Hindlimb muscle (tissue), 1 donor: Measurements from ENCODE around the gene CFAP65. TPM values are rescaled to one million over a fixed set of nuclear protein-coding genes. Genes with fewer than 3 reads are reported as not detected.

Experiments
- DNase-seq: peaks from one replicate; pipeline ENCODE4 v3.0.0-alpha.2; 2013
- polyA plus RNA-seq: library from polyadenylated mRNA; unstranded; fragments of 120-200 nt; gene quantifications from one replicate; pipeline ENCODE4 v1.2.1, GENCODE V29; 2013; ENCODE audit not compliant: insufficient read length

The CFAP65 gene
- polyA plus RNA-seq, 1 donor, result not detected

DNA sequence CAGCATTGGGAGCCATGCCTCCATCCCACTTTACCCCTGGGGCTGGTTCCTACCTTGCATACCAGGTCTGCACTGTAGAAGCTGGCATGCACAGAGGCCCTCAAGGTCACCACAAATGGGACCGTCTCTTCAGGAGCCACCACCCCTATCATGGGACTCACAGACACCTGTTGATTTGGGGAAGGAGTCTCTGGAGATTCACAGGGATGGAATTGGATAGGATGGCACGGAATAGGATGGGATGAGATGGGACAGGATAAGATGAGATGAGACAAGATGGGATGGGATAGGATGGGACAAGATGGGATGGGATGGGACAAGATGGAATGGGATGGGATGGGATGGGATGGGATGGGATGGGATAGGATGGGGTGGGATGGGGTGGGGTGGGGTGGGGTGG, 32.0 kb downstream of the CFAP65 start:
- DNase-seq, result no peak

DNA sequence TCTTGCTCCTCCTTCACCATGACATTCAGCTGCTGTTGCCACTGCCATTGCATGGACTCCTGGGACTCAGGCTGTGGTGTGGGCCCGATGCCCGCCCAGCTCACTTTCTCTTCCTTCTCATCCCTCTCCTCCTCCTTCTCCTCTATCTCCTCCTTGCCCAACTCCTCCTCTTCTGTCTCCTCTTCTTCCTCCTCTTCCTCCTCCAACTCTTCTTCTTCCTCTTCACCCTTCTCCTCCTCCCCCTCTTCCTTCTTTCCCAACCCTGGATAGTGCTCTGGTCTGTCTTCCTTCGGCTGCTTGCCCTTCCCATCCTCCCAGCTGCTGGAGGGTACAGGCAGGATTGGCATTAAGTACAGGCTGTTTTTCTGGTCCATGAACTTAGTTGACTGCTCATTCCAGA, 37.3 kb downstream of the CFAP65 start:
- DNase-seq, result no peak

DNA sequence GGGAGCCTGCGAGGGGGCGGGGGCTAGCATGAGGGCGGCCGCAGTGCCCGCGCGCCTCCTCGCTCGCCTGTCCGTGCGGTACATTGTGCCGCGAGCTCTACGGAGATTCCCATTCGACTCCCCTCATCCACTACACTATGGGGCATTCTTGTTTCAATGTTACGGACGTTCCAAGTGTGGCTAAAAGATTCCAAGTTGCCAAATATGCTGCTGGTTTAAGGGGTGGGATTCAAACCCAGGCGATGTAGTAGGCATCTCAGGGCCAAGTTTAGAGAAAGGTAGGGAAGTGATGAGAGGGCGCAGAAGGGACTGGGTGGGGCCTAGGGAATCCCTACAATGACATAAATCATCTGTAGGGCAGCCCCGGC, 38.1 kb downstream of the CFAP65 start:
- no peak for DNase-seq

DNA sequence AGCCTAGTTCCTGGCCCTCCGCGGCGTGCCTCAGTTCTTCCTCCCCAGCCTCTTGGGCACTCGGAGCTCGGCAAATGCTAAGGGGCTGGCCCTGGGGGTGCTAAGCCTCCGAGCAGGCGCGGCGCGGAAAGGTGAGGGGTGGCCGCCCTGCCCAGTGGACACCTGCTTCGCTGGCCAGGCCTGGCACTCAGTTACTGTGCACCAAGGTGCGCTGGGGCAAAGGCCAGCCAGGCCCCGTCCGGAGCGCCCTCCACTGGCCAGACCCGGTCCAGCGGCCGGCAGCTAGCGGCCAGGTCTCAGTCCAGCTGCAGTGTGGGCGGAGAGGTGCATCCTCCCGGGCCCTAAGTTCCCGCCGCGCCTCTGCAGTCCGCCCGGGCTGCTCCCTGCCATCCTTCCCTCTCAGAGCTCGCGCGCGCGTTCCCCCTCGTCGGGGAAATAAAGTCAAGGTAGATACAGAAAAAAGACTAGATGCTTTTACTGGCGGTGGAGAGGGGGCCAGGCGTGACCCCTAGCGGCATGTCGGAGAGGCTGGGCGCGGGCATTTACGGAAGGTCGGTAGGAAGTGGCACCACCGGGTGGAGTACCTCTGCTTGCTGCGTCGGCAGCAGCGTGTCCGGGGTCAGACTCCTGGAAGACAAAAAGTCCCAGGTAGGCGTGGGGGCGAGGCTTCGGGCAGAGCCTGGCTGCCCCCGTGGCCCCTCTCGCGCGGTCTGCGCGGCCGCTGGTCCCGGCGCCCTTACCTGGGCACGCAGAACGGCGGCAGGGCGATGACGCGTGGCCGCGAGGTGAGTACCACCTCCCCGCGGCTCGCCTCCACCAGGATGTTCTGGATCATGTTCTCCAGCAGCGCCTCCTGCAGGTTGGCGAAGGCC, 38.7 kb downstream of the CFAP65 start:
- no peak for DNase-seq

DNA sequence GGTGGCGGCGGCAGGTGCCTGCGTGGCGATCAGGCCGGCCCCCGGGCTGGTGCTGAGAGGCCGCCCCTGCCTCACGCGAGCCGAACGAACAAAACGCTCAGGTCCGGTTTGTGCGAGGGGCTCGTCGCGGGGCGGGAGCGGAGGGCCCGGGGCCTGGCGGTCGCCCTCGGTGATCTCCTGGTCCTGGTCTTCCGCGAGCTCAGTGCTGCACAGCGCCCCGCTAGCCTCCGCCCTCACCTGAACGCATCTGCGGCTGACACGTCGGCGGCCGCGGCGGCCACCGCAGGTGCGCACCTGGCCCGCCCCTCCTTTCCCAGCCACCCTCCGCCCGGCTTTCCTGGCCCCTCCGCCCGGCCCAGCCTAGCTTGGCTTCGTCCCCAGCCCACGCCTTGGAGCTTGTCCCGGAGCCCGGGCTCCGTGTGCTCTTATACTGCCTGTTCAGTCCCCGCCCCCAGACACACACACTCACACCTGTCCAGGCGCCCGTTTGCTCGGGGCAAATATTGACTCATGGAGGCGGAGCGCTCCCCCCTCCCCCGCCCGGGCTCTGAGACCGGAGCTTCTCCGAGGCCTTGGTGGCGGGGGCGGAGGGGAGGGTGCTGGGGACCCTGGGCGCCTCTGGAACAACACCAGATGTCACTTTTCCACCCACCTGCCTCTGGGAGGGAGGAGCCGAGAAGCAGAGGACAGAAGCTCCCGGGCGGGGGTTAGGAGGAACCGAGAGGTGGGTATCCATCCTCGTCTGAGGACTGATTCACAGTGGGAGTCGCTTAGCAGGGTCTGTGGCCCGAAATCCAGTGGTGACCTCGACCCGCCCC, 39.5 kb downstream of the CFAP65 start:
- DNase-seq, result no peak

DNA sequence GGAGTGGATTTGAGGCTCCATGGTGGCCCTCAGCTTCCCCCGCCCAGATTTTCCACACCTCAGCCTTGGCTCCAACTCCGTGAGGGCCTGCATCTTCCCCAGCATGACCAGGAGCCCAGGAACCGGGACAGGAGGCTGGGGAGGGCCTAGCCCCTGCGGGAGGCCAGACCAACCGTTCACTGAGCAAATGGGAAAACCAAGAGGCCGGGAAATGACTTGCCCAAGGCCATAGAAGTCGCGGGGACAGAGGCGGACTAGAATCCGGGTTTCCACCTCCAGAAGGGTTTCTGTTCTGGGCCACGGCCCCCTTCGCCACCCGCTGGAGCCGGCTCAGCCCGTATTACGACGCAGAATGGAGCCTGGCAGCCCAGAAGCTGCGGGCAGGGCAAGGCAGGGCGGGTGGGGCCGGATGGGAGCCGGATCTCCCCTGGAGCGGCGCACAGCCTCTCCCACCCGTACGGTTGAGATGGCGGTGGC, 40.2 kb downstream of the CFAP65 start:
- no peak for DNase-seq

DNA sequence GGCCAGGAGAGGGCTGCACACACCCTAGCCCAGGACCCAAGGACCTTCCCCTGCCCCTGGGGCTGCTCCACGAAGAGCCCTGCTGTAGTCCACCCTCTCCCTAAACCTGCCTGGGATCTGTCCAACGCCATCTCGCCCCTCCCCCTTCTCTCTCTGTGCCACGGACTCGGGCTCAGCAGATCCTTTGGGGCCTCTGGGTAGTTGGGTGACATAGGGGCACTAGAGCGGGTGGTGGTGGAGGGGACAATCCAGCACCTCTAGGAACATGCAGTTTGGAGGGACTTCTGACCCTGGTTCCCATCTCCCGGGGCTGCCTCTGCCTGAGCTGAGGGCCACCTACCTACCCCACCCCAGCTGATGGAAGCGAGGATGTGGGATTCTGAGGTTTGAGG, 40.8 kb downstream of the CFAP65 start:
- no peak for DNase-seq

DNA sequence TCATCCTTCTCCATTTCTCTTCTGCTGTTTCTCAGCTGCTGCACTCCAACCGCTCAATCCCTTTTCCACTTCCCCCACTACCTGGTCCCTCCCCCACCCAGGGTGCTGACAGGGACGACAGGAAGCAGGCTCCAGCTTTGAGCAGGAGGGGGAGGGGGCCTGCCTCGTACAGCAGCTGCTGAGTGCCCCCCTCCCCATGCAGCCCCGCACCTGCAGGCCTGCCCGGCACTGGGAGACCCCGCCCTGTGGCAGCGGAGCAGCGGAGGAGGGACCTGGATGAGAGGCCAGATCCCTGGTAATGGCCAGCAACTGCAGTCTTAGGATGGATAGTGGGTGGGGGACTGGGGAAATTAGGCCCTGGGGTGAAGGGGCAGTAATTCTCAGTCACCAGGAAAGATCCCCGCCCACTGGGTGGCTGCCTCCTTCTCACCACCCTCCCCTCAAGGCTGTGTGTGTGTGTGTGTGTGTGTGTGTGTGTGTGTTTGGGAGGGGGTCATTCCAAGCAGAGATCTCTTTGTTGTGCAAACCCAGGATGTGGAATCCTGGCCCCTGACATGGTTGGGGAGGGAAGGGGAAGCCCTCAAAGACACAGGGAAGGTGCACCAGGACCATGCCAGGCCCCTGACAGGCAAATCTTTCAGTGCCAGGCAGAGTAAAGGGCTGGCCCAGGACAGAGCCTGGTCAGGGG, 41.3 kb downstream of the CFAP65 start:
- DNase-seq, result no peak

DNA sequence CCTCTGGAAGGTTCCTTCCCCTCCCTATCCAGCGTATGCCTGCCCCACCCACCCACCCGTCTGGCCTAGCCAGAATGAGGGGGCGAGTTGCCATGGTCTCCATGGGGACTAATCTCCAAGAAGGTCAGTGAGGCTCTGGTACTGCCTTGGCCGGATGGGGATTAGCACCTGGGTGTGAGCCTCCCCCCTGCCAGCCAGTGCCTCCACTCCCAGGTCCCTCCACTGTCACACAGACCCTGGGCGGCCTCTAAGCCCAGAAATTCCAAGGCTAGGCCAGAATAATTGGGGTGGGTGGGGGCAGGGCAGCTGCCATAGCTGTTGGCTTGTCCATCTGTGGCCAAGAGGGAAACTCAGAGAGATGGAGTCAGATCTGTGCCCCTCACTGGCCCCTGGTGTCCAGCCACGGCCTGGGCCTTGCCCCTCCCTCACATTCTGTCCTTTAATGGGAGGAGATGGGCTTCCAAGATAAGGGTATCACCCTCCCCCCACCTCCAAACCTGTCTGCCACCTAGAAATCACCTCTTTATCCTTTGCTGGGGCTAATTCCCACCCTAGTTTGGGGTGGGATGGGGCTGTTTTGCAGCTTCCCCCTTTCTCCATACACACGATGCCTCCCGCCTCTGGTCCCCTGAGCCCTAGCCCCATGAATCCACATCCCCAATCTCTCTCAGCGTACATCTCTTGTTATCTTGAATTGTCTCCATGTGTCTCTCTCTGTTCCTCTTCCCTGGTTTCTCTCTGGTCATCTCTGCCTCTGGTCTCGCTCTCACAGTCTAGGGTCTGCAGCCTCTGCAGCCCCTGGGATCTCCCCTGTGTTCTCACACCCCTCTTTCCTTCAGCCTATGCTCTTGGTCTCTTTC, 42.1 kb downstream of the CFAP65 start:
- DNase-seq, result no peak

DNA sequence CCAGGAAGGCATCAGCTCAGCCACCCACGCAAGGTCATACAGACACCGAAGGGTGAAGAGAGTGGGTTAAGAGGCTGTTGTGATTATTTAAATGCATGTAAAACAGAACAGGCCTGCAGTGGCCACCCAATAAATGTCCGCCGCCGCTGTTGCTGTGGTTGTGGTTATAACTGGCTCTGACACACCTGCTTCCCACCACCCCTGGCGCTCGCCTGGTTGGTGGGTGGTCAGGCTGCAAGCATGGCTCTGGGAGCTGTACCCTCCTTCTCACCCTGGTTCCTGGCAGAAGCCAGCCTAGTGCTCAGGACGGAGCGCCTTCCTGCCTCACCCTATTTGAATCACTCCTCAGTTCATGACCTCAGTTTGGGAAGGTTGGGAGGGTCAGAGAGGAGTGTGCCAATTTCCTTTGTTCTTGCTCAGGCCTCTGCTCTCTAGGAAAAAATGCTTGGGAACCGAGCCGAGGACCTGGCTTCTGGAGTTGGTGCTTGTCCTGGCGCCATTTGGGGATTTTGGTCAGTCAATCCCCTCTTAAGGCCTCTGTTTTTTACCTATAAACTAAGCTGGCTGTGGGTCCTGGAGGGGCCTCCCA, 42.8 kb downstream of the CFAP65 start:
- no peak for DNase-seq

DNA sequence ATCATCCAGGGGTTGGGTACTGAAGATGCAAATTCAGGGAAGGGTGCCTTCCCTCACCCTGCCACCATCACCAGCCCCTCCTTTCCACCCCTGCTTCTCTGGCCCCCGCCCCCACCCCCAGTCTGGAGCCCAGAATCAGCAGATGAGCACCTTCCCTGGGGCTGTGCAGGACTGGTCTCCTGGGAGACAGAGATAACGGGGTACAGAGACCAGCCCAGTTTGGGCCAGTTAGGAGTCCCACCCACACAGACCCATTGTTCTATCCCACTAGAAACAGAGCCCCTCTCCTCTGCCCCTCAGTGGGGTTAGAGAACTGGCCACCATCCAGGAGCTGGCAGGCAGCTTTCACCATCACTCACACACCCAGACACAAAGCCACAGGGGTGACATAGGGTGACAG, 43.6 kb downstream of the CFAP65 start:
- DNase-seq, result no peak

DNA sequence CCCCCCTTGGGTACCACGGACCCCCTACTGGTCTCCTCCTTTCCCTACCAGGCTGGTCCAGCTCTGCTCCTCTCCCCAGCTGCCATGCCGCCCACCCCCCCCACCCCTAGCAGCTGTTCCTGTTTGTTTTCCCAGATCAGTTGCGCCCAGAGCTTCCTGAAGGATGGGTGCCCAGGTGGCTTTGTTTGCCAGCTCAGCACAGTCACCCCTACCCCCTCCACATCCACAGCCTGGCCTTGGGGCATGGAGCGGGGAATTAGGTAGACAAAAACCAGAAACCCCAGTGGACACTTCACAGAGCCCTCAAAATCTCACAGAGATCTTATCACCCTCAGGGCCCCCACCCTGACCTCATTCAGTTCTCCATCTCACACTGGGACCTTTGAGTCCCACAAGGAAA, 44.4 kb downstream of the CFAP65 start:
- DNase-seq, result no peak

DNA sequence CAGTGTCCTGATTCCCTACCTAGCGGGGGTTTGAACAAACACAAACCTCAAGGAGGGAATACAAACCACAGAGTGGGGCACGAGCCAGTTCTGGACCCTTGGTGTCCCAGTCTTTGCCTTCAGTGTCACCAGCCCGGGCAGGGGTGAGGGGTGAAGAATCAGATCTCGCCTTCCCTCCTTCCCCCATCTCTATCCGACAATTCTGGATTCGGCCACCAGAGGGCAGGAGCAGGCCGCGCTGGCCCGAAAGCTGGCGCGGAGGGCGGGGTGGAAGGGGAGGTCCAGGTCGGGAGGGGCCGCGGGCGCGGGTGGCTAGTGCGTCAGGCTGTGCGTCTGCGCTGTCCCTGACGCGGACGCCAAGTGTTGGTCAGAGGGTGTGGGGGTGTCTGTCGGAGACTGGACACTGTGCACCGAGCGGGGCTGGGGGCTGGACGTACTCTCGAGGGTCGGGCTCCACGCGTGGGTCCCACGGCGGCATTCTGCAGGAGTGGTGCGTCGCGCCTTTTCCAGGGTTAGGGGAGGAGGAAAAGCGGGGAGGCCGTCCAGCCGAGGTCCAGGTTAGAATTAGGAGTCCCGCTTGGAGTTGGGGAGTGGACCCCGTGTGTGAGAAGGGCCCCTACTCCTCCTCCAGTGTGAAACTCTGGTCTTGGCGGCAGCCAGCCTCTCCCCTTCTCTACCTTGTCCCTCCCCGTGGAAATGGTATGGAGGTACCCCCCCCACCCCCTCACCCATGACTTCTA, 45.2 kb downstream of the CFAP65 start:
- DNase-seq, result peak; percentile 82

DNA sequence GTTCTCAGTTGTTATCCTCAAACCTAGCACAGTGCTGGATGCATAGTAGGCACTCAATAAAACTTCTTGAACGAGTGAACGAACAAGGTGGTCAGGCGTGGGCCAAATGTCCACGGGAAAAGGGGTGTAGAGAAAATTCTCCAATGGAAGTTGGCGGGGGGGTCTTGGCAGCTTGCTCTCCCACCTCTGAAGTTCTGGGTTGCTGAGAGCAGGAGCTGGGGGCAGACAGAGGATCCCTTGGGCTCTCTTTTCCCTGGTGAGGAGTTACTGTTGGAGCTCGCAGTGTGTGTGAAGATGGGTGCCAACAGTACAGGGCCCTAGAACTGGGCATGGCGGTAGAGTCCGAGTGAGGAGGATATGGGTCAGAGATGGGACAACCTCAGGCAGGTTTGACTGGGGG, 45.8 kb downstream of the CFAP65 start:
- no peak for DNase-seq

DNA sequence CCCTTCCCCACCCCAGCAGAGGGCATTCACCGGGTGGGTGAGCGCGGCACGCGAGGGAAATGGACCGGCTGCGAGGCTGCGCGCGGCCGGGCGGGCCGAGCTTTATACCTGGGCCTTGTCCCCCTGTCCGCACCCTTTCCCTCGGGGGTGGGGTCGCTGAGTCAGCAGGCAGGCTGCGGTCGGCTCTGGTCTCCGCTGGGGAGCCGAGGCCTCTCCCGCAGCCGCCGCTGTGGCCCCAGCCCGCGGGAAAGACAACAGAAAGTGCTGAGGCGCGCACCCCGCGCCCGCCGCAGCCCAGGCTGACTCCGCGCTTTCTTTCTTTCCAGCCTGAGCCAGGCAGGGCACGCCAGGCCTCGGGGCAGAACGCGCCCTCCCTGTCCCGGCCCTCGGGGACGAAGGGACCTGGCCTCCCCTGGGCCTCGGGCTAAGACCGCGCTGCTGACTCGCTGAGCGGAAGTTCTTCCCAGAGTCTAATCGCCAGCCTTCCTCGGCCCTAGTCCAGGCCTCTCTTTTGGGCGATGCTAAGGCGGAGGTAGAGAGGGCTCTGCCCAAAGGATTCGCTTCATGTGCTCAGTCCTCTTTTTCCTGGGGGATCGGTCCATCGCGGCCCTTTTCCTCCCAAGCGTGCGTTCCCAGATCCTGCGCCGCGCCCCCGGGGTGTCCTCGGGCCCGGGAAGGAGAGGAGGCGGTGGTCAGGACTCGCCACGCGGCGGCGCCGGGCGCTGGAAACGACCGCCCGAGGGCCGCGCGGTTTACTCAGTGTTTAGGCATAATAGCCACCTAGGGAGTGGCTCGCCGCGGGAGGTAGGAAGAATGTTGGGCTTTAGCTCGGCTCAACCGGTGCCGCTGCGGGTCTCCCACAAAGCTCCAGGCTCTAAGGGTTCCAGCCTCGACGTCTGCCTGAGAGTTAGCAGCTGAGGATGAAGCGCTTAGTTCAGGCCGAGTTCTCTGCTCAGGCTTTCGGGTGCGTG, 47.7 kb downstream of the CFAP65 start, which contains the start of gene CRYBA2:
Gene CRYBA2 (minus strand): TSS at position 78 of the 971 bp plus-strand sequence. CDS start 246 bp downstream, outside the sequence.
- DNase-seq, result no peak

DNA sequence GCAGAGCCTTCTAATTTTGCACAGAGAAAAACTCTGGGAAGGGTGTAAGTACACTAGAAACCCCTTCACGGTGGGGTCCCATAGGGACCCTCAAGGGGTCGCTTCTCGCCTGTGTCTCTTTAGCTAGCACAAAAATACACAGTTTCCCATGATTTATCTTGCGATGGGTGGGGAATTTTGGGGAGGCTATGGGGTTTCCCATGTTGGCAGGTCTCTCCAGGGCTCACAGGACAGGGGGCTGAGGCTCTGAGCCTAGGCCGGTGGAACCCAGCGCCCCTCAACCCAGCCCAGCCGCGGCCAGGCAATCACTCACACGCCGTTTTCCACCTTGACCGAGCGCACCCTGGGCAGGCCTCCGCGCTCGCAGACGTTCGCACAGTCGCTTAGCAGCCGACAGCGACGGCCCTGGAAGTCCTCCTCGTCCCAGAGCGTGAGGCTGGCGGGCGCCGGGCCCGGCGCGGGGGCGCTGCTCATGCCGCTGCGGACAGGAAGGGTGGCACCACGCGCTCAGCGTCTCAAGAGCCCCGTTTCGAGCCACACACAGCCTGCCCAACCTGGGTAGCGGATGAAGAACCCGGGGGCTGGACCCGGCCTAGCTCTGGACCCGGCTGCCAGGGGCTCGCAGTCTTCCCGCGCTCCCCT, 48.5 kb downstream of the CFAP65 start:
- no peak for DNase-seq

DNA sequence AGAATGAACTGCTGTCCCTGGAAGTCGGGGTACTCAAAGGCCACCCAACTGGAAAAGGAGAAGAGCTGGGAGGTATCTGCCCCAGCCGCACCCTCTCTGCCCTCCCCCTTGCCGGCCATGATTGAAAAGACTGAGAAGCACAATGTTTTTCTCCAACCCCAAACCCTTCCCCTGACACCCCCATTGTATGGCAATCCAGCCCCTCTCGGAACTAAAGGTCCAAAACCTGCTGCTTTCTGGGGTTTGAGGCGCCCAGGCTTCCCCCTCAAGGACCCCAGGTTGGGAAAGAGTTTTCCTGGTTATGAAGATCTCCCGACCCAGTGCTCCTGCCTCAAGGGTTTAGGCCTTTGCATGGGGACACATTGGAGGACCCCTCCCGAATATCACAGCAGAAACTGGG, 49.1 kb downstream of the CFAP65 start:
- no peak for DNase-seq

DNA sequence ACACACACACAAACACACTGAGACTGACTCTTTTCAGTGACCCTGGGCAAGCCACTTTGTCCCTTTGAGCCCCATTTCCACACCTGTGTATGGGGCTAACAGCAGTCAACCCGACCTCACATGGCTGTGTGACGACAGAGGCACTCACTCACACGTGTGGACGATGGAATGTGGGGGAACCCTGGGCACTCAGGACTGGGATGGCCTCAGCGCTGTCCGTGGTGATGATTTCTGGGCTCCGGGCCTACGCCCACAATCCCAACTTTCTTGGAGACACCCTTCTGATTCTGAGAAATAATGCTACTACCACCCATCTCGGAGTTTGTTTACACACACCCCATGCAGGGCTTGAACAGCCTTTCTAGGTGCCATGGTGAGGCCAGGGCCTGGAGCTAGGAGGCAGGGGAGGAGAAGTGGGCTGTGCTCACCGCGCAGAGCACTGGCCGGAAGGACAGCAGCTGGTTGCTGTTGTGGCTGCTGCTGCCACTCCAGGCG, 49.6 kb downstream of the CFAP65 start:
- no peak for DNase-seq

DNA sequence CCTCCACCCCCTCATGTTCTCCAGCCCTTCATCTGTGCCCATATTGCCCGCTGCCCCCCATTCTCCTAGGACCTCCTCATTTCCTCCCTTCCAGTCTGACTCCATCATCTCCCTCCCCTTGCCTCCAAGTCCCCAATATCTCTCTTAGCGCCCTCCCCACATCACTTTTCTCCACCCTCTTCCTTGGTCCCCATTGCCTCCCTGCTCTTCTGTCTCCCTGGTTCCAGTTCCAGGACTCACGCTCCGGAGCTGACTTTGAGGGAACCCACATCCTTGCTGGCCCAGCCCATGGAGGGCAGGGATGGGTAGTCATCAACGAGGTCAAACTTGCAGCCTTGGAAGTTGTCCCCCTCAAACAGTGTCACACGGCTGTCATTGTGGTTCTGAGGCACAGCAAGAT, 50.7 kb downstream of the CFAP65 start:
- no peak for DNase-seq
